HEK293 (cell line): ENCODE data around the gene LIMCH1.

Experiments used
- MEIS1 ChIP-seq: sonication (generic); formaldehyde crosslinking; IDR thresholded peaks from 2 replicates; pipeline ENCODE4 v1.8.1; 2022; ENCODE audit warnings: missing genetic modification reagents, mild to moderate bottlenecking, borderline replicate concordance
- RBAK ChIP-seq: fragments of 450-650 bp; formaldehyde crosslinking; IDR thresholded peaks from 2 replicates; pipeline ENCODE4 v1.5.1; 2016; ENCODE audit warnings: missing biosample characterization, missing genetic modification characterization
- ZNF311 ChIP-seq: fragments of 450-650 bp; formaldehyde crosslinking; IDR thresholded peaks from 2 replicates; pipeline ENCODE4 v1.5.1; 2017; ENCODE audit warnings: missing biosample characterization, missing genetic modification characterization, borderline replicate concordance
- ZSCAN30 ChIP-seq: fragments of 450-650 bp; IDR thresholded peaks from 2 replicates; pipeline ENCODE4 v1.5.1; 2018; ENCODE audit warnings: missing biosample characterization, mild to moderate bottlenecking, missing genetic modification characterization, moderate library complexity
- TF ChIP-seq, protein P1 (sequence below): fragments of 450-650 bp; formaldehyde crosslinking; IDR thresholded peaks from 2 replicates; pipeline ENCODE4 v1.5.1; 2016; ENCODE audit warnings: missing biosample characterization, missing genetic modification characterization
- TF ChIP-seq, protein P2 (sequence below): fragments of 450-650 bp; formaldehyde crosslinking; IDR thresholded peaks from 2 replicates; pipeline ENCODE4 v1.5.1; 2016; ENCODE audit warnings: missing biosample characterization, missing genetic modification characterization, low read depth

DNA sequence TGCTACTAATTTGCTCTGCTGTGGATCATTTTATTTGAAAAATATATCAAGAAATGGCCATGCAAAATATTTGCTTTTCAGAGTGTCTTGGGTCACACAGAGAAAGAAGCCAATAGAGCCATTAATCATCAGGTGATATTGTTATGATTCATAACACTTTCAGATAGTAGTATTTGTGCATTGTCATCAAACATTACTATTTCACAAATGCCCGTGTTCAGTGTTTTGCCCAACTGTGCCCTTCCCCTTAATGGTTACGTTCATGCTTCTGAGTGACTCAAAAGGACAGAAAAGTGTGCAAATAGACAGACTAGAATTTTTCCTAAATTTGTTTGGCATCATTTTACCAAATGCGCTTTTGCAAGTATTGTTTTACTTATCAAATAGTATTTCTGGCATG lies 164.0 kb downstream of the LIMCH1 start:
- TF ChIP-seq, protein P1, sequence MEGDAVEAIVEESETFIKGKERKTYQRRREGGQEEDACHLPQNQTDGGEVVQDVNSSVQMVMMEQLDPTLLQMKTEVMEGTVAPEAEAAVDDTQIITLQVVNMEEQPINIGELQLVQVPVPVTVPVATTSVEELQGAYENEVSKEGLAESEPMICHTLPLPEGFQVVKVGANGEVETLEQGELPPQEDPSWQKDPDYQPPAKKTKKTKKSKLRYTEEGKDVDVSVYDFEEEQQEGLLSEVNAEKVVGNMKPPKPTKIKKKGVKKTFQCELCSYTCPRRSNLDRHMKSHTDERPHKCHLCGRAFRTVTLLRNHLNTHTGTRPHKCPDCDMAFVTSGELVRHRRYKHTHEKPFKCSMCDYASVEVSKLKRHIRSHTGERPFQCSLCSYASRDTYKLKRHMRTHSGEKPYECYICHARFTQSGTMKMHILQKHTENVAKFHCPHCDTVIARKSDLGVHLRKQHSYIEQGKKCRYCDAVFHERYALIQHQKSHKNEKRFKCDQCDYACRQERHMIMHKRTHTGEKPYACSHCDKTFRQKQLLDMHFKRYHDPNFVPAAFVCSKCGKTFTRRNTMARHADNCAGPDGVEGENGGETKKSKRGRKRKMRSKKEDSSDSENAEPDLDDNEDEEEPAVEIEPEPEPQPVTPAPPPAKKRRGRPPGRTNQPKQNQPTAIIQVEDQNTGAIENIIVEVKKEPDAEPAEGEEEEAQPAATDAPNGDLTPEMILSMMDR (tag by site-specific recombination): no peak
- TF ChIP-seq, protein P2, sequence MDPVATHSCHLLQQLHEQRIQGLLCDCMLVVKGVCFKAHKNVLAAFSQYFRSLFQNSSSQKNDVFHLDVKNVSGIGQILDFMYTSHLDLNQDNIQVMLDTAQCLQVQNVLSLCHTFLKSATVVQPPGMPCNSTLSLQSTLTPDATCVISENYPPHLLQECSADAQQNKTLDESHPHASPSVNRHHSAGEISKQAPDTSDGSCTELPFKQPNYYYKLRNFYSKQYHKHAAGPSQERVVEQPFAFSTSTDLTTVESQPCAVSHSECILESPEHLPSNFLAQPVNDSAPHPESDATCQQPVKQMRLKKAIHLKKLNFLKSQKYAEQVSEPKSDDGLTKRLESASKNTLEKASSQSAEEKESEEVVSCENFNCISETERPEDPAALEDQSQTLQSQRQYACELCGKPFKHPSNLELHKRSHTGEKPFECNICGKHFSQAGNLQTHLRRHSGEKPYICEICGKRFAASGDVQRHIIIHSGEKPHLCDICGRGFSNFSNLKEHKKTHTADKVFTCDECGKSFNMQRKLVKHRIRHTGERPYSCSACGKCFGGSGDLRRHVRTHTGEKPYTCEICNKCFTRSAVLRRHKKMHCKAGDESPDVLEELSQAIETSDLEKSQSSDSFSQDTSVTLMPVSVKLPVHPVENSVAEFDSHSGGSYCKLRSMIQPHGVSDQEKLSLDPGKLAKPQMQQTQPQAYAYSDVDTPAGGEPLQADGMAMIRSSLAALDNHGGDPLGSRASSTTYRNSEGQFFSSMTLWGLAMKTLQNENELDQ (tag by site-specific recombination): no peak
- TF ChIP-seq ZNF311: no peak
- no peak for TF ChIP-seq RBAK (tag by site-specific recombination)
- no peak for TF ChIP-seq ZSCAN30 (tag by site-specific recombination)
- TF ChIP-seq MEIS1 (CRISPR knock-in tag): no peak
